Myocyte (in vitro differentiated cells): ENCODE data around the gene SERPINB2. TPM values are rescaled to one million over a fixed set of nuclear protein-coding genes. Genes with fewer than 3 reads are reported as not detected.
"Not testable (repeated sequence)": the region's sequence is repeated elsewhere in the genome, so short reads cannot be mapped to it uniquely, and the experiment has no call there.

Experiments
- DNase-seq: peaks from one replicate; pipeline ENCODE4 v3.0.0-alpha.2; 2012; ENCODE audit warnings: low read depth
- total RNA-seq: library from RNA; depleted of rRNA; stranded (reverse); fragments of >200 nt; gene quantifications from 2 replicates; pipeline ENCODE4 v1.2.3, GENCODE V29; 2014

SERPINB2 gene
- total RNA-seq, 1 donor from 2014 or later: 0.40 TPM

GRCh38 chr18:63888470-63889190, 1.1 kb downstream of the SERPINB2 start:
- DNase-seq: peak; percentile 39

GRCh38 chr18:63889626-63890025, 2.1 kb downstream of the SERPINB2 start:
- no peak for DNase-seq

- DNase-seq: no peak
Observed at GRCh38 chr18:63890237-63890949, 2.9 kb downstream of the SERPINB2 start.

GRCh38 chr18:63890950-63891304, 3.4 kb downstream of the SERPINB2 start:
- DNase-seq: peak; percentile 31

- DNase-seq: no peak
Observed at GRCh38 chr18:63892566-63892965, 5.1 kb downstream of the SERPINB2 start.

- DNase-seq: no peak
Observed at GRCh38 chr18:63894106-63894772, 6.7 kb downstream of the SERPINB2 start.

- no peak for DNase-seq
Observed at GRCh38 chr18:63895190-63895589, 7.7 kb downstream of the SERPINB2 start.

GRCh38 chr18:63897072-63897471, 9.6 kb downstream of the SERPINB2 start:
- DNase-seq: peak; percentile 22

GRCh38 chr18:63899206-63899605, 11.7 kb downstream of the SERPINB2 start:
- DNase-seq: no peak

- no peak for DNase-seq
Observed at GRCh38 chr18:63903851-63904570, 16.5 kb downstream of the SERPINB2 start.

GRCh38 chr18:63904694-63905093, 17.2 kb downstream of the SERPINB2 start:
- DNase-seq: no peak

GRCh38 chr18:63905361-63905760, 17.9 kb downstream of the SERPINB2 start:
- DNase-seq: no peak

GRCh38 chr18:63906056-63906455, 18.6 kb downstream of the SERPINB2 start:
- no peak for DNase-seq

GRCh38 chr18:63907664-63908063, 20.2 kb downstream of the SERPINB2 start, which contains the start of gene SERPINB10:
Gene SERPINB10 (plus strand): TSS chr18:63907958. CDS start chr18:63915511, 7,553 bp downstream.
- no peak for DNase-seq

- no peak for DNase-seq
Observed at GRCh38 chr18:63908858-63909257, 21.4 kb downstream of the SERPINB2 start.

GRCh38 chr18:63909870-63910269, 22.4 kb downstream of the SERPINB2 start:
- no peak for DNase-seq

GRCh38 chr18:63917817-63918216, 30.3 kb downstream of the SERPINB2 start:
- DNase-seq: no peak

- DNase-seq: no peak
Observed at GRCh38 chr18:63922049-63922448, 34.5 kb downstream of the SERPINB2 start.

- no peak for DNase-seq
Observed at GRCh38 chr18:63924551-63924950, 37.0 kb downstream of the SERPINB2 start.

- DNase-seq: no peak
Observed at GRCh38 chr18:63928331-63928730, 40.8 kb downstream of the SERPINB2 start.

GRCh38 chr18:63929369-63929768, 41.9 kb downstream of the SERPINB2 start:
- DNase-seq: not testable (repeated sequence)
